Keratinocyte (primary cell): ENCODE results near the gene ASPSCR1. TPM values are rescaled to one million over a fixed set of nuclear protein-coding genes. Genes with fewer than 3 reads are reported as not detected.

Experiments used
- DNase-seq: peaks from one replicate; pipeline ENCODE4 v3.0.0-alpha.2; 2011; ENCODE audit warnings: low read depth, missing footprints, low spot score
- FAIRE-seq: peaks from 2 replicates; lab custom pipeline; 2011; peaks lifted over from hg19 to GRCh38; lab: Jason Lieb, UNC
- H2AFZ ChIP-seq: 2 replicates; pipeline ENCODE4 v1.6.0; 2012; ENCODE audit warnings: low read length, control low read depth, inconsistent platforms; ENCODE audit not compliant: control insufficient read depth
- H3K27ac ChIP-seq: 2 replicates; pipeline ENCODE4 v1.5.1; 2011; ENCODE audit warnings: low read length; ENCODE audit not compliant: control insufficient read depth, insufficient read depth
- H3K27me3 ChIP-seq: 3 replicates; pipeline ENCODE4 v1.6.0; 2011; ENCODE audit warnings: low read length; ENCODE audit not compliant: control insufficient read depth, insufficient read depth; ENCODE audit errors: extremely low read depth
- H3K36me3 ChIP-seq, 2 experiments: 2 replicates in 1 of 2; 3 replicates in 1 of 2; pipeline ENCODE4 v1.5.1; 2011; ENCODE audit warnings: low read length in 2 of 2, mild to moderate bottlenecking in 1 of 2; ENCODE audit not compliant: control insufficient read depth in 2 of 2, insufficient read depth in 2 of 2; ENCODE audit errors: extremely low read depth in 1 of 2
- H3K4me1 ChIP-seq: 3 replicates; pipeline ENCODE4 v1.5.1; 2011; ENCODE audit warnings: low read length; ENCODE audit not compliant: control insufficient read depth, insufficient read depth; ENCODE audit errors: extremely low read depth
- H3K4me2 ChIP-seq: 3 replicates; pipeline ENCODE4 v1.6.0; 2011; ENCODE audit warnings: low read depth, low read length; ENCODE audit not compliant: control insufficient read depth, insufficient read depth; ENCODE audit errors: extremely low read depth
- H3K4me3 ChIP-seq, 3 experiments: fragments of 200-600 bp in 1 of 3; sonication (generic) in 1 of 3; 2 replicates in 2 of 3; 3 replicates in 1 of 3; pipeline ENCODE4 v1.5.1; 2011 to 2016; ENCODE audit warnings: low read length in 3 of 3, mild to moderate bottlenecking in 3 of 3, control low read depth in 2 of 3, inconsistent platforms in 1 of 3, low read depth in 1 of 3, mixed read lengths in 1 of 3, mixed run types in 1 of 3, moderate library complexity in 1 of 3; ENCODE audit not compliant: control insufficient read depth in 2 of 3, insufficient read depth in 2 of 3; ENCODE audit errors: extremely low read depth in 1 of 3
- H3K79me2 ChIP-seq: 2 replicates; pipeline ENCODE4 v1.6.0; 2012; ENCODE audit warnings: low read length; ENCODE audit not compliant: control insufficient read depth, insufficient read depth
- H3K9ac ChIP-seq: 3 replicates; pipeline ENCODE4 v1.6.0; 2011; ENCODE audit warnings: low read length; ENCODE audit not compliant: control insufficient read depth, insufficient read depth; ENCODE audit errors: extremely low read depth
- H3K9me1 ChIP-seq: 3 replicates; pipeline ENCODE4 v1.6.0; 2011; ENCODE audit warnings: low read length; ENCODE audit not compliant: control insufficient read depth, insufficient read depth; ENCODE audit errors: extremely low read depth
- H3K9me3 ChIP-seq: 2 replicates; pipeline ENCODE4 v1.5.1; 2012; ENCODE audit warnings: low read depth, low read length; ENCODE audit not compliant: control insufficient read depth
- H4K20me1 ChIP-seq: 3 replicates; pipeline ENCODE4 v1.6.0; 2011; ENCODE audit warnings: low read length; ENCODE audit not compliant: control insufficient read depth, insufficient read depth; ENCODE audit errors: extremely low read depth
- CTCF ChIP-seq, 3 experiments: IDR thresholded peaks in 1 of 3; conservative IDR thresholded peaks in 1 of 3; optimal IDR thresholded peaks in 1 of 3; 2 replicates in 2 of 3; 3 replicates in 1 of 3; pipeline versions ENCODE3 to v1.5.1; 2011; ENCODE audit warnings: low read length in 3 of 3, mild to moderate bottlenecking in 3 of 3, moderate library complexity in 2 of 3, control low read depth in 1 of 3, inconsistent platforms in 1 of 3; ENCODE audit not compliant: insufficient read depth in 2 of 3; ENCODE audit errors: extremely low read depth in 1 of 3
- EZH2 ChIP-seq: IDR thresholded peaks from one replicate; pipeline ENCODE4 v1.6.1; 2012; ENCODE audit warnings: inconsistent platforms, mild to moderate bottlenecking, low read length, moderate library complexity
- dilution Hi-C: fragments of 300-500 bp; cut with MboI; formaldehyde crosslinking; loops from one replicate; pipeline ENCODE4 v1.7.0; 2020; ENCODE audit warnings: low sequenced_read_pairs; ENCODE audit not compliant: extremely low pct_ligation_motif_present
- polyA plus RNA-seq, 5 experiments: library from polyadenylated mRNA; depleted of rRNA in 3 of 5; stranded (reverse) in 3 of 5; stranded (forward) in 1 of 5; unstranded in 1 of 5; fragments of >200 nt; gene quantifications; 1 replicate in 1 of 5; 2 replicates in 3 of 5; 3 replicates in 1 of 5; pipeline versions ENCODE4 v1.2.1 to v1.2.3, GENCODE V29; 2011 to 2012; ENCODE audit warnings: missing spikeins in 2 of 5, low read depth in 1 of 5, low replicate concordance in 1 of 5

ASPSCR1 gene
- polyA plus RNA-seq, 1 donor (not counting 4 experiments of a cell fraction or from before 2014, with no cell fraction given) = 5.2 TPM

GRCh38 chr17:82014971-82015310 lies 37.5 kb downstream of the ASPSCR1 start:
- Histone ChIP-seq H3K9ac (no peak overlapping the region), H3K9me3 (no peaks in the 10 kb centered on the region), H3K36me3 (peaks cover 0 to 4% of the 10 kb centered on the region in 2 experiments), H3K9me1 (no peaks in the 10 kb centered on the region), H3K4me2 (no peak overlapping the region), H2AFZ (no peak overlapping the region), H3K27me3 (no peaks in the 10 kb centered on the region), H3K4me1 (peaks cover 18% of the 10 kb centered on the region), H3K4me3 (no peak overlapping the region), H3K79me2 (no peaks in the 10 kb centered on the region), H4K20me1 (peaks cover 1% of the 10 kb centered on the region), H3K27ac (no peak overlapping the region)
- no peak for DNase-seq
- dilution Hi-C loops = no loop called here
- no peak for TF ChIP-seq CTCF (optimal IDR thresholded peaks at IDR 0.05 in 1 of 3, IDR thresholded peaks at IDR 0.05 in 1 of 3, conservative IDR thresholded peaks at IDR 0.05 in 1 of 3; ENCODE audit: extremely low read depth in 1 of 3, insufficient read depth in 2 of 3, low read length in 3 of 3)
- no peak for TF ChIP-seq EZH2
- no peak for FAIRE-seq

DNA sequence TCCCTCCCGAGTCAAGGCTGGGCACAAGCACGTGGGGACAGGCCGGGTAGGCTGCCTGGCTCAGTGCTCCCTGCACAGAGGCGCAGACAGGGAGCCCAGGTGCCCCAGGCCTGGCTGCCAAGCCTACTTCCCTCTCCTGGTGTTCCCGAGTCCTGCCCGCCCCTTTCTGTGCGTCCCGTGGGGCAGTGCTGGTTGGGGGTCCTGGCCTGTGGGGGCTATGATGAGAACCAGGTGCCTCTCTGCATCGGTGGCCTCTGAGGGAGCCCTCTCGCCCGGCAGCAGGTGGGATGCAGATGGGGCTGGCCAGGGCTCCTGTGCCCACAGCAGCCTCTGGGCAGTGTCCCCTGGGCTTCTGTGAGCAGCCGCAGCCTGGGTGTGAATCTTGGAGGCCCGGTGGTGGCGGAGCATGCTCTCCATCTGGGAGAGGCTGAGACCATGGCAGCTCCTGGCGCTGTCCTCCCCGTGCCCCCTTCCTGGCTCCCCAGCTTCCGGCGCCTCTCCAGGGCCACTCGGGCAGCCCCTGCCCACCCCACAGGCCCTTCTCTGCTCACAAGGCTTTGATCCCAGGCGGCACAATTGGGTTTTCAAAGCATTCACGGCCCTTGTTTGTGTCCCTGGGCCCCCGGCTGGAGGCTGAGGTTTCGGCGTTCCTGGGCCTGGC lies 38.0 kb downstream of the ASPSCR1 start:
- Histone ChIP-seq H3K27me3 (no peaks in the 10 kb centered on the region), H3K4me1 (peaks cover 18% of the 10 kb centered on the region), H4K20me1 (peaks cover 6% of the 10 kb centered on the region), H2AFZ (no peak overlapping the region), H3K36me3 (peaks cover 0 to 4% of the 10 kb centered on the region in 2 experiments), H3K9me1 (no peaks in the 10 kb centered on the region), H3K9me3 (no peaks in the 10 kb centered on the region), H3K27ac (no peak overlapping the region), H3K9ac (no peak overlapping the region), H3K4me3 (no peak overlapping the region), H3K79me2 (no peaks in the 10 kb centered on the region), H3K4me2 (no peak overlapping the region)
- dilution Hi-C loops = no loop called here
- DNase-seq (no peak), FAIRE-seq (no peak)
- no peak for TF ChIP-seq CTCF (optimal IDR thresholded peaks at IDR 0.05 in 1 of 3, IDR thresholded peaks at IDR 0.05 in 1 of 3, conservative IDR thresholded peaks at IDR 0.05 in 1 of 3; ENCODE audit: extremely low read depth in 1 of 3, insufficient read depth in 2 of 3, low read length in 3 of 3)
- TF ChIP-seq EZH2 = no peak
